CD4-positive, alpha-beta T cell treated with Interleukin-17A for 4 hours (primary cell): ENCODE data around the gene NMNAT2.

ENCODE experiments used
- DNase-seq: peaks from one replicate; pipeline ENCODE4 v3.0.0-alpha.2; 2020; ENCODE audit warnings: mixed read lengths

The NMNAT2 gene

DNA sequence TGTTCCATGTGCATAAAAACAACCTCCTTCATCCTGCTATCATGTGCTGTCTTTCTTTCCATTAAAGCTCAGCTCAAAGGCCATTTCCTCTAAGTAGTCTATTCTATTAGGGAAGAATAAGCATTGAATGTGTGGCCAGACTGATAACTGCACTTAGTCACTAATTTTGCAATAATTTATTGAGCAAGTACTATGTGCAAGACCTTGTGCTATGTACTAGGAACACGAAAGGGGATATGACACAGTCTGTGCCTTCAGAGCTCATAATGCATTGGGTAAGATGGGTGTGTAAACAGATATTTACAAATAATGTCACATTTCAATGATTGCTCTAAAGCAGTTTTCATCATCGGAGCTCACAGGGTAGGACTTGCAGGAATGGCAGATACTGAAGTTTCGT lies 54.2 kb downstream of the NMNAT2 start:
- no peak for DNase-seq

DNA sequence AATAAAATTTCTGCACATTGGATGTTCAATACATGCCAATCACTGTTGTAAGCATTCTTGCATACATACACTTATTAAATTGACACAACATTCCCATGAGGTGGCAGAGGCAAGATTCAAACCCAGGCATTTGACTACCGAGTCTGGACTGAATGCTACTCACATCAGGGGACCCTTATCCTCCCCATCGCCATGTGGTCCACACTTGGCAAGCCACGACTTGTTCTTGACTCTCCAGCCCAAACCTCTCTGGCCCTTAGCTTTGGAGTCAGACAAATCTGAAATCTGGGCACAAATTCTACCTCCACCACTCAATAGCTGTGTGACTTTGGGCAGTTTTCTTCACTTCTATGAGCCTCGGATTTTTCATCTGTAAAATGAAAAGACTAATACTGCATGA lies 57.1 kb downstream of the NMNAT2 start:
- no peak for DNase-seq

GRCh38 chr1:183360473-183360872 lies 57.7 kb downstream of the NMNAT2 start:
- DNase-seq, result no peak

GRCh38 chr1:183356534-183357182 lies 61.5 kb downstream of the NMNAT2 start:
- no peak for DNase-seq

- no peak for DNase-seq
These were observed 62.4 kb downstream of the NMNAT2 start for GRCh38 chr1:183355797-183356196.

DNA sequence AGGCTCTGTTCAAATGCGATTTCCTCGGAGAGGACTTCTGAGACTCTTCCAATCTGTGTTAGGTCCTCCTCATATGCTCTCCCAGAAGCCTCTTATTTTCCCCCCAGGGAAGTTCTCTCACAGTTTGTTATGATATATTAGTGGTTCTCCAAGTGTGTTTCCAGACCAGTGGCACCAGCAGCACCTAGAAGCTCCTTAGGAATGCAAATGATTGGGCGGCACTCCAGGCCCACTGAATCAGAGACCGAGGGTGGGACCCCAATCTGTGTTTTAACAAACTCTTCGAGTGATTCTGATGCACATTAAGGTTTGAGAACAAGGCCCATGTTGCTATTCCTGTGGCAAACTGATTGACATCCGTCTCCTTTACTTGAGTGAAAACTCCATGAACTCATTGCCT lies 63.0 kb downstream of the NMNAT2 start:
- DNase-seq, result no peak

GRCh38 chr1:183353597-183353996 lies 64.6 kb downstream of the NMNAT2 start:
- DNase-seq, result no peak

- no peak for DNase-seq
These were observed 68.9 kb downstream of the NMNAT2 start for GRCh38 chr1:183349201-183349711.

DNA sequence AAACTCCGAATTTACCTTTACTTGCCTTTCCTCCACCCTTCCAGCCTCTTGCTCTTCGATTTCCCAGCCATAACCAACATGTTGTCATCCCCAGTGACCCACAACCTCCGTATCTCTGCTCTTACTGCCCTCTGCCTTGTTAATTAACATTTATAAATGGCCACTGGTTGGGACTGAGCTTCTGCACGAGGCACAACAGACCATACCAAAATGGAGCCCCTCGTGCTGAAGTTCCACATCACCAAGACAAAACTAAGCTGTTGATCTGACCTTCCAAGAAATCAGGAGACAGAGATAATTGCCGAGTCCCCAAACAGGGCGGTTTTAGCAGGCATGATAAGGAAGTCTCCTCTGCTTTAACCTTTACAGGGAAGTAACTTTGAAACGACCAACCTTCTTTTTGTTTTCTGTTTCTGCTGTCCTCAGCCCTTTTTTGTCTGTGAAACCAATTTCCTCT lies 71.9 kb downstream of the NMNAT2 start:
- no peak for DNase-seq

DNA sequence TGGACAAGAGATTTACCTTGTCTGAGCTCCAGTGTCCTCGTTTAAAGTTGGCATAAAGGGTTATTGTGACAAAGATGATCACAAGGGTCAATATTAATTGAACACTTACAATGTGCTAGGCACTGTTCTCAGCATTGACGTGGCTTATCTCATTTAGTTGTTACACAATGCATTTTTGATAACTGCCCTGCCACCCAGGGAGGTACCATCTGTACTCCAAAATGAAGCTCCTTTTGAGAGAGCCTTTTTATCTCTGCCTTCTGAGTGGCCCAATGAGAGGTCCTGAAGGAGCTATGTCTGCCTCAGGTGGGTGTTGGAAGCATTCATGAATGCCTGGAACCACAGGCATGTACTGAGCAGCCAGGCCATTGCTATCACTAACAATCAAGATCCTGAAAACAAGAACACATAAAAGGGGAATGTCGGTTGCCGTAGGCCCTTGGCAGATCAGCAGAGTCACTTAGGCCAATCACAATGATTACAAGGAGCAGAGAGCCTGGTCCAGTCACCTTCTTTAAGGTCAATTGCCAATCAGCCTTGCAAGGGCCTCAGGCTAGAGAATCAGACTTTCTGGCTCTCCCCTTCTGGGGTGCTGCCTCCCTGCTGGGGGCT lies 78.5 kb downstream of the NMNAT2 start:
- no peak for DNase-seq

DNA sequence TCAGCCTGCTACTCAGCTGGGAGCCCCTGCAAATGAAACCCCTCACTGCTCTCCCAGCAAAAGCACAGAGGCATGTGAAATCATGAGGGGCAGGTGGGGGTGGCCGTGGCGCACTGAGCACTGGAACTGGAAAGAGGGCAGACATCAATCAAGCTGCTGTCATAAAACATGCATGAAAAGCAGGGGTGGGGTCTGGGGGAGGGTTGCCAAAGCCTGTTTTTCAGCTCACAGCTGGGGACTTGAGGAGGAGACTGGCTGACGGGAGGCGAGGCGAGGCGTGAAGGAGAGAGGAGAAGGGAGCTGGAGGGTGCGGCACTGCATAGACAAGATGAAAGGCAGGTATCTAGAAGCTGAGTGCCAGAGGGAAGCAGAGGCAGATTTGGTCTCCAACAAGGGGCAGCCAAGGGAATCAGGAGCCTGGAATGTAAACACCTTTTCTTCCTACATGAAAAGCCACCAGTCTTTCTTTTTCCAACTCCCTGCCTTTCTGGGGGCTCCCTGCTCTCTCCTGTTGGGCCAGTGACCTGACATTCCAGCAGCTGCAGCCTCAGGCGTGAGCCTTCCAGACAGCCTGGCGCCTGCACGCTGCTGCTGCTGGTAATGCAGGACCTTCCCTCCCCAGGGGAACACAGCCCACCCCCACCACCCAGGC lies 87.0 kb downstream of the NMNAT2 start:
- no peak for DNase-seq

DNA sequence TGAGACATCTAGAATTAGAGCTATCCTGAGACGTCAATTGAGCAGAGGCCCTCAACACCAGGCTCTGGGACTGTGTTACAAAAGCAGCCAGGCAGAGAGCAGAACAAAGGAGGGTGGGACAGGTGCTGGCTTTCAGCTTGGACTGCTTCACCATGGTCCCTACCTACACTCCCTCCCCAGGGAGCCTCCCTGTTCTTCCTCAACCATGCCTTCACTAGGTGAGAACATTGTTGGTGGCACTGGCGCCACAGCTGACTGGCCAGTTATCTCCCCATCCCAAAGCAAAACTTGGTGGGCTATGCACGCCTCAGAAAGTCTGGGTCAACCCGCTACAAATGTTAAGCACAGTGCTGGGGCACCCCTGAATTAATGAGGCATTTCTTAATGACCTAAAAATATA lies 87.8 kb downstream of the NMNAT2 start:
- DNase-seq, result no peak

GRCh38 chr1:183328371-183328770 lies 89.8 kb downstream of the NMNAT2 start:
- no peak for DNase-seq

DNA sequence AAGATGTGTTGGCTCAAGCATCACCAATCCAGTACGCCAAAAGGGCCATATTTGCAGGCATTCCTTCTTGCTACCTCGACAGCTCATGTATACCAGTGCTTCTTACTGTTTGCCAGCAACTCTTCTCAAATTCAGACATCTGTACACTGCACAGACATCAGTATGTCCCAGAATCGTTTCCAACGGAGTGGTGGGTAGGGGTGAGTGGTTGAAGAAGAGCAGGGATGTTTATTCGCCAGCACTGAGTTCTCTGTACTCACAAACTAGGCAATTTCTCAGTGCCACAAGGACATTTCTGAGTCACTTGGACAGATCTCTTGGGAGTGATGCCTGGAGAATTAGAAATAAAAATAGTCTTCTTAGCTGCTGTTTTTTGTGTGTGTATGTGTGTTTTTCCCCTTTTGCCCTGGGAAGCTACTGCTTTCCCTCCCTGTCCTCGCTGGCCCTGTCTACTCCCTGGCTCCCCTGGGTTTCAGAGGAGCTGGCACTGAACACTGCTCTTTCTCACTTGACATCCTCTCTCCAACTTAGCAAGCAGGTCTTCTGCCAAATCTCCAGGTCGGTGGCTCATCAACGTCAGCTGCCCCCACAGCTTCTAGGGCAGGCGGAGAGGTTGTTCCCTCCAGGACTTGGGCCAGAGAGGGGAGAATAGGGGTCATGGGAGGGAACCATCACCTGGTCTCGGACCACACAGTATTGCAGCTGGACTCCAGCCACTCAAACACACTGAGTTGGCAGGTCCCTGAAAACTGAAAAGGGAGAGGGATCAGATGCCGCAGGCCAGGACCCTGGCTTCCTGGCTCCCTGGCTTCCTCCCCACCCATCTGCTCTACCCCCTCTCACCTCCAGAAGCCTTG lies 90.5 kb downstream of the NMNAT2 start:
- DNase-seq, result no peak

DNA sequence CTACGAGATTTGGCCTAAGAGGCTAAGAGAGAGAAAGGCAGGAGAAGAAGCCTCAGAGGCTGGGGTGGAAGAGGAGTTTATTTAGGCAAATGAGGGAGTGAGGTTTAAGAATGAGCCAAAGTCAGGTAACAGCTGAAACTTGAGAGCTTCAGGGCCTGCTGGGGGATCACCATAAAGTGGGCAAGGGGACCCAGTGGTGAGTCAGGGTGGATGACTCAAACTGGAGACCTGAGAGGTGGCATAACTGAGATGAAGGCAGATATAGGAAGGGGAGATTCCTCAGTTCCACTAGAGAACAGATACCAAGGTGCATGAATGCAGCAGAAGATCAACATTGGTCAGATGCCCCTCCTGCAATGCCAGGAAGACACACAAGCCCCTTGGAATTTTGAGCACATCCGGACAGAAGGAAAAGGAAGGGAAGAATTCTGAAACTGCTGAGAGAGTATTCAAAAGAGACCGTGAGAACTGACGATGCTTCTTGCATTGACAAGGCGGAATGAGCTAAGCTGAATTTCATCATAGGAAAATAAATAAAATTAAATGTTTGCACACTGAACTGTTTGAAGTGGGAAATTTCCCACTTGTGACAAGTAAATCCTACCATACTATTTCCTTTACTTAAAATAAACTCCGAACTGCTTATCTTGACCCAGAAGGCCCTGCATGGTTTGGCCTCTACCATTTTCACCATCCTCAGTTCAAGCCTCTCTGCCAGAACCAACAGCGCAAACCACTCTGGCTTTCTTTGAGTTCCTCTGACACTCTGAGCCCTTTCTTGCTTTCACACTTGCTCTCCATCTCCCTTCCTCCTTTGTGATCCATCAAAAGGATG lies 94.1 kb downstream of the NMNAT2 start:
- DNase-seq, result no peak

GRCh38 chr1:183319606-183320005 lies 98.6 kb downstream of the NMNAT2 start:
- DNase-seq, result no peak

DNA sequence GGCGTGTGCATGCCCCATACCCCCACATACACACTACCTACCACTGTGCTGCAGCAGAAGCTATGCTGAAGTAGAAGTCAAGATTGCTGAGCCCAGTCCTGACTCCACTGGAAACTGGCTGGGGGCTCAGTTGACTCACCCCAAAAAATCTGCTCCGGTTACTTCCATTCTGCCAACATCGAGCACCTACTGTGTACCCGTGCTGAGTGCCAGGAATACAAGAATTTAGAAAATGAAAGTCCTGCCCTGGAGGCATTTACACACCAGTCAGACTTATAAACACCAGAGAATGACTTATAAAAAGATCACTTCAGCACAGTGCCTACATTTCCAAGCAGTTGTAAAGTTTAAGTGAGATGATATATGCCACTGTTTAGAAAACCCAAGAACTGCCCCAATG lies 99.1 kb downstream of the NMNAT2 start:
- no peak for DNase-seq

DNA sequence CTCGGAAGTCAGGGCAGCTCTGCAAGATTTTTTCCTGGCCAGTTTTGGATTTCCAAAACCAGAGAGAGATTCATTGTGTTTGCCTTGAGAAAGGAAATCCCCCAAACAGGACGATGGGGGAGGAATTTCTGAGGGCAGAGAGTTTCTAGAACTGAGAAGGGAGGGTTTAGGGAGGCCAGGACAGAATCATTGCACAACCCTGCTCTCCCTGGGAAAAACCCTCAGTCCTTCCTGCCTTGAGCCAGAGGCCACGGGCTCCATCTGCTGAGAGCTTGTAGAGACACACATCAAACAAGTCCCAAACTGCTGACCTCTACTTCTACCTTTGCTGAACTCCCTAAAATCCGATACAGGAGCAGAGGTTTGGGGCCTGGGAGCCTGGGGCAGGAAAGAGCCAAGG lies 99.7 kb downstream of the NMNAT2 start:
- no peak for DNase-seq

GRCh38 chr1:183315991-183316758 lies 102.0 kb downstream of the NMNAT2 start:
- no peak for DNase-seq

DNA sequence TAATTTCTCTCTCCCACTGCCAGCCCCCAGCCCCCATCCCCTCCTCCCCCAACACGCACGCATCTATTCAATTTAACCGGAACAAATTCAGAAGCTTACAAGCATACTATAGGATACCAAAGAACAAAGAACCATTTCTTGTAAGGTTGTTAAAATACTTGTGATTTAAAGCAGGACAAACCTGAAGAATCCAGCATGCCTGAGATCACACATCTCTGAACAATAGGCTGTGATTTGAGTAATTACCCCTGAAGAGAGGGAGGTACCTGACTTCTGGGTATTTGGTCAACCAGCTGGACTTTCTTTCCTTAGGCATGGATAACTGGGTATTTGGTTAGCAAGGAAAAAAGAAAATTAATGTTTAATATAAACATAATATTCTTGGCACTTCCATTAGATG lies 105.1 kb downstream of the NMNAT2 start:
- DNase-seq, result no peak

- no peak for DNase-seq
These were observed 107.3 kb downstream of the NMNAT2 start for GRCh38 chr1:183310753-183311479.
